ENCODE data around the gene MALAT1. TPM values are rescaled to one million over a fixed set of nuclear protein-coding genes. Genes with fewer than 3 reads are reported as not detected.

The MALAT1 gene
- total and polyA plus RNA-seq, 2 of the 8 experiments (the other 6 are each of a cell fraction or from before 2014, with no cell fraction given), result 115 to 984 TPM

GRCh38 chr11:65502274-65502554 is 3.4 kb downstream of the MALAT1 start (continued):
- no peak for TF ChIP-seq YY1 (IDR thresholded peaks at IDR 0.05; ENCODE audit: low read depth, low read length)
